HTERT RPE-1 (cell line): ENCODE results near the gene PHF24.
"Not testable (repeated sequence)": the region's sequence is repeated elsewhere in the genome, so short reads cannot be mapped to it uniquely, and the experiment has no call there.

ENCODE experiments used
- in situ Hi-C: fragments of 300-500 bp; cut with MboI; formaldehyde crosslinking; loops from 4 replicates; pipeline ENCODE4 v1.14.3; 2020; ENCODE audit warnings: low sequenced_read_pairs

The PHF24 gene

GRCh38 chr9:34957492-34958410 lies at the start of gene PHF24:
Gene PHF24, plus strand, starts transcription at chr9:34958285. Its CDS starts 13,014 bp downstream, at chr9:34971299.
- in situ Hi-C loops = no loop called here

- in situ Hi-C loops = no loop called here
These were observed 31.0 kb upstream of the PHF24 start for GRCh38 chr9:34927061-34927460.

- in situ Hi-C loops = no loop called here
These were observed 29.2 kb upstream of the PHF24 start for GRCh38 chr9:34928921-34929320.

- in situ Hi-C loops = no loop called here
These were observed 28.5 kb upstream of the PHF24 start for GRCh38 chr9:34929506-34930102.

DNA sequence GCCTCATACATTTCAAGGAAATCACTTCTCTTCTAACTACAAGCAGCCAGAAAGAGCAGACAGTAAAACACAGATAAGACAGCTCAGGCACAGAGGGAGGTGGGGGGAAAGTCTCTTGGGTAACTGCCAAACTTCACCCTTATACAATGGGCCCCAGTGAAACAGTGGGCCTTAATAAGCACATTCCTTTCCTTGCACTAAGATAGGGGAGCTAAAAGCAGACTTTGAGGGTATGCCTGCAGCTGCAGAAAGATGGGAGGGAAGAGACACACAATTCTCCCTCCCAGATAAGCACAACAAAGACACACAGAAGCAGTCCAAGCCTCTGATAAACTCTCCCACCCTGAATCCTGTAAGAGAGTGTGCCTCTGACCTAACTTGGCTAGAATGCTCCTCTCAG lies 18.1 kb upstream of the PHF24 start:
- in situ Hi-C loops = not testable (repeated sequence)

GRCh38 chr9:34948451-34948850 lies 9.6 kb upstream of the PHF24 start:
- in situ Hi-C loops = no loop called here

GRCh38 chr9:34954225-34954624 lies 3.9 kb upstream of the PHF24 start:
- in situ Hi-C loops = no loop called here

GRCh38 chr9:34956066-34956465 lies 2.0 kb upstream of the PHF24 start:
- in situ Hi-C loops = not testable (repeated sequence)

GRCh38 chr9:34956648-34957047 lies 1.4 kb upstream of the PHF24 start:
- in situ Hi-C loops = no loop called here

DNA sequence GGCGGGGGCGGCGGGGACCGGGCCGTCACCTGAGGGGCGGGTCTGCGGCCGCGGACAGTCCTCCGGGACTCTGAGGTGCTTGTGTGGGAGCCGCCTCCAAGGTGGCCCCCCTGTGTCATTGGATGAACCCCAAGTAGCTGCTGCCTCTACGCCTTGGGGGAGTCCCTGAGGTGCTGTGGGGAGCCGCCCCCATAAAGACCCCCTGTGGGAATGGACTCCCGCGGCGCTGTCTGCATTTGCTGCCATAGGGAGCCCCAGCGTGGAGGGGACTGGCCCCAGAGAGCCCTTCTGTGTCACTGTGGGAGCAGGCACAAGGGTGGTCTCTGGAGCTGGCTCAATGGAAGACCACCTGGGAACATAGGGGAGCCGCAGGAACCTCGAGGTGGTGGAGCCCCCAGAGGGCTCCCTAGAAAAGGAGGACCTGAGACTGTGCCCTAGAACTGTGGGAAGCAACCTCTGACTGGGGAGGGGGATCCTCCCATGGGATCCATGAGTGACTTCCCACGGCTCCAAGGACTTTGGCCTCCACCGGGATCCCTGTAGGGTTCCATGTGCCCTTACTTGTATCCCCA lies 412 bp downstream of the PHF24 start:
- in situ Hi-C loops = no loop called here

DNA sequence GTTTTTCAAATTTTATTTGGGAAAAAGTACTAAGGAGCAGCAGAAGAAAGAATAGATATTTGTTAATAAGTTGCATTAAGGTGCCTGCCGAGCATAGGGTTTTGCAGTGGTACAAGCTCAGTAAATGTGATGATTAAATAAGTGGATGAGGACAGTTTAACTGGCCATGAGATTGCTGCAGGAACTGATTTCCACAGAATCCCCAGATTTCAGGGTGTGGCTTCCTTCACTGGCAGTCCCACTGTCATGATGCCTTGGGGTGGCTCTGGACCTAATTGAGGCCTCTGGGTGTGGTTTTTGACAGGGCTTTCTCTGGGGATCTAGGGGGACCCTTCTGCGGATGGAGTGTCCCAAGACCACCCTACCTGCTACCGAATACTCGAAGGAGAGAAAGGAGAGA lies 1.4 kb downstream of the PHF24 start:
- in situ Hi-C loops = no loop called here

GRCh38 chr9:34961574-34962490 lies 3.7 kb downstream of the PHF24 start:
- in situ Hi-C loops = no loop called here

DNA sequence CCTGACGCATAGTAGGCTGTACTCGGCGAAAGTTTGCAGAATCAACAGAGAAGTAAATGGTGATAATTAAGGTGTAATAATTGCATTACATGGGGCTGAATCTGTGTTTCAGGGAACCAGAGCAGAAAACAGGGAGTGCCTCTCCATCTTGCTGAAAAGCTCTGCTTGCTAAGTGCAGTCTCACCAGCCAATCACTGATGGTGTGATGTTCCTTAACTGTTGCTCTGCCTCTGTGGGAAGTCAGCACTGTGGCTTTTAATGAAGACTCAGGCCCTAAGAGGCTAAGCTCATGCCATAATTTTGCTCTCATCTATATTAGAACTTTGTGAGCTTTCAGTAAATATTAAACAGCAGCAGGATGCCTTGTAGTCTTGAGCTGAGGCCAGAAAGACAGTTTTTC lies 4.5 kb downstream of the PHF24 start:
- in situ Hi-C loops = no loop called here

GRCh38 chr9:34963552-34963951 lies 5.5 kb downstream of the PHF24 start:
- in situ Hi-C loops = no loop called here

- in situ Hi-C loops = no loop called here
These were observed 6.4 kb downstream of the PHF24 start for GRCh38 chr9:34964458-34964857.

DNA sequence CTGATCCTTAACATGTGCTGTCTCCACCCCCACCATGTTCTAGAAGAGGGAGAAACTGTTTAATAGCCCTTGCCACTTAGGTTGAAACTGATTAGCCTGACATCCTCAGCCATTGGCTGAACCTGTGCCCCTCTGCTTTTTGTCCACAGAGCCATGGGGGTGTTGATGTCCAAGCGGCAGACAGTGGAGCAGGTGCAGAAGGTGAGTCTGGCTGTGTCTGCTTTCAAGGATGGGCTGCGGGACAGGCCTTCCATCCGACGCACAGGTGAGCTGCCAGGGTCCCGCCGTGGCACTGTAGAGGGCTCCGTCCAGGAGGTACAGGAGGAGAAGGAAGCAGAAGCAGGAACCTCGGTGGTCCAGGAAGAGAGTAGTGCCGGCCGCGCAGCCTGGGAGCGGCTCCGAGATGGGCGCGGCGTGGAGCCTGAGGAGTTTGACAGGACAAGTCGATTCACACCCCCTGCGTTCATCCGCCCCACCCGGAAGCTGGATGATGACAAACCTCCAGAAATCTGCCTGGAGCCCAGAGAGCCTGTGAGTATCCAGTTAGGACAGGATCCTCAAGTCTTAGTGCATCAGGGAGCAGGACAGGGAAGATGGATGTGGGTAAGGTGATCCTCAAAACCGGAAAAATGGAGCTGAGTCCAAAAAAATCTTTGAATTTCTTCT lies 13.2 kb downstream of the PHF24 start:
- in situ Hi-C loops = no loop called here

DNA sequence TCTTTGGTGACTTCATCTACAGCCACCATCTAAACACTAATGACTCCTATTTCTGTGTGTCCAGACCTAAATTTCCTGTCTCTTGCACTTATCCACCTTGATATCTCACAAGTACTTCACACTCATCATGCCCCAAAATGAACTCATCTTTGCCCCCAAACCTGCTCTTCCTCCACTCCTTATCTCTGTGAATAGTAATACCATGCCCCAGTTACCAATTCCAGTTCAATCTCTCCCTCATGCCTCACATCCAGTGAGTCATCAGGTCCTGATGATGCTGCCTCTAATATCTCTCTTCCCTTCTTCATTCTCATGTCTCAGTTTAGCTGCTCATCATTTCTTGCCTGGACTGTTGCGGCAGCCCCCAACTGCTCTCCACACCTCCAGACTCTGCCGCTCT lies 16.6 kb downstream of the PHF24 start:
- in situ Hi-C loops = no loop called here

- in situ Hi-C loops = no loop called here
These were observed 18.4 kb downstream of the PHF24 start for GRCh38 chr9:34976441-34976840.

GRCh38 chr9:34976992-34977391 lies 18.9 kb downstream of the PHF24 start:
- in situ Hi-C loops = no loop called here

GRCh38 chr9:34980181-34980761 lies 22.2 kb downstream of the PHF24 start:
- in situ Hi-C loops = no loop called here
